Activated naive CD4-positive, alpha-beta T cell treated with anti-CD3 and anti-CD28 coated beads, Interleukin-2, amount 50 U/mL, for 24 hours (primary cell): ENCODE measurements around the gene MSI2.
A peak's percentile ranks its signal among the peaks of the same experiment; 100 is the strongest.

Experiments used
- H3K27ac Mint-ChIP-seq: one replicate; pipeline ENCODE4 v1.8.0; 2021; ENCODE audit warnings: mild to moderate bottlenecking, mixed read lengths
- H3K27me3 Mint-ChIP-seq: one replicate; pipeline ENCODE4 v1.8.0; 2021; ENCODE audit warnings: mixed read lengths
- H3K36me3 Mint-ChIP-seq: one replicate; pipeline ENCODE4 v1.8.0; 2021; ENCODE audit warnings: mixed read lengths
- H3K4me1 Mint-ChIP-seq: one replicate; pipeline ENCODE4 v1.8.0; 2021; ENCODE audit warnings: mixed read lengths
- H3K4me3 Mint-ChIP-seq: one replicate; pipeline ENCODE4 v1.8.0; 2021; ENCODE audit warnings: mild to moderate bottlenecking, mixed read lengths
- H3K9me3 Mint-ChIP-seq: one replicate; pipeline ENCODE4 v1.8.0; 2021; ENCODE audit warnings: mixed read lengths

Gene MSI2

GRCh38 chr17:57551321-57552079 is 295.2 kb downstream of the MSI2 start:
- Mint-ChIP-seq H3K36me3 (no peaks in the 10 kb centered on the region), H3K9me3 (no peaks in the 10 kb centered on the region), H3K27me3 (no peaks in the 10 kb centered on the region), H3K27ac (peak overlapping the region; percentile 4), H3K4me3 (no peak overlapping the region), H3K4me1 (peaks cover 51% of the 10 kb centered on the region)

- H3K9me3 Mint-ChIP-seq = no peaks in the 10 kb centered on the region
- H3K4me1 Mint-ChIP-seq = peaks cover 44% of the 10 kb centered on the region
- peaks cover 3% of the 10 kb centered on the region for H3K36me3 Mint-ChIP-seq
- H3K27ac Mint-ChIP-seq = peak overlapping the region; percentile 23
- H3K27me3 Mint-ChIP-seq = no peaks in the 10 kb centered on the region
- H3K4me3 Mint-ChIP-seq = no peak overlapping the region
Observed at GRCh38 chr17:57552114-57552624, 295.8 kb downstream of the MSI2 start.

GRCh38 chr17:57553526-57553925 is 297.2 kb downstream of the MSI2 start:
- H3K27ac Mint-ChIP-seq = no peak overlapping the region
- H3K4me3 Mint-ChIP-seq = no peak overlapping the region
- peaks cover 40% of the 10 kb centered on the region for H3K4me1 Mint-ChIP-seq

GRCh38 chr17:57553991-57554825 is 297.9 kb downstream of the MSI2 start:
- H3K4me1 Mint-ChIP-seq = peaks cover 40% of the 10 kb centered on the region
- no peaks in the 10 kb centered on the region for H3K9me3 Mint-ChIP-seq
- peaks cover 3% of the 10 kb centered on the region for H3K36me3 Mint-ChIP-seq
- no peak overlapping the region for H3K4me3 Mint-ChIP-seq
- H3K27ac Mint-ChIP-seq = no peak overlapping the region
- H3K27me3 Mint-ChIP-seq = no peaks in the 10 kb centered on the region

More at GRCh38 chr17:57553526-57553925, 297.2 kb downstream of the MSI2 start:
- H3K36me3 Mint-ChIP-seq = peaks cover 3% of the 10 kb centered on the region
- H3K27me3 Mint-ChIP-seq = no peaks in the 10 kb centered on the region
- H3K9me3 Mint-ChIP-seq = no peaks in the 10 kb centered on the region

- Mint-ChIP-seq H3K27me3 (no peaks in the 10 kb centered on the region), H3K4me1 (peaks cover 33% of the 10 kb centered on the region), H3K27ac (no peak overlapping the region), H3K36me3 (peaks cover 3% of the 10 kb centered on the region), H3K9me3 (no peaks in the 10 kb centered on the region), H3K4me3 (no peak overlapping the region)
Observed at GRCh38 chr17:57554826-57555635, 298.7 kb downstream of the MSI2 start.

- Mint-ChIP-seq H3K36me3 (peaks cover 3% of the 10 kb centered on the region), H3K27me3 (no peaks in the 10 kb centered on the region), H3K9me3 (no peaks in the 10 kb centered on the region), H3K4me1 (peaks cover 28% of the 10 kb centered on the region), H3K27ac (no peak overlapping the region), H3K4me3 (no peak overlapping the region)
Observed at GRCh38 chr17:57555636-57556175, 299.4 kb downstream of the MSI2 start.

DNA sequence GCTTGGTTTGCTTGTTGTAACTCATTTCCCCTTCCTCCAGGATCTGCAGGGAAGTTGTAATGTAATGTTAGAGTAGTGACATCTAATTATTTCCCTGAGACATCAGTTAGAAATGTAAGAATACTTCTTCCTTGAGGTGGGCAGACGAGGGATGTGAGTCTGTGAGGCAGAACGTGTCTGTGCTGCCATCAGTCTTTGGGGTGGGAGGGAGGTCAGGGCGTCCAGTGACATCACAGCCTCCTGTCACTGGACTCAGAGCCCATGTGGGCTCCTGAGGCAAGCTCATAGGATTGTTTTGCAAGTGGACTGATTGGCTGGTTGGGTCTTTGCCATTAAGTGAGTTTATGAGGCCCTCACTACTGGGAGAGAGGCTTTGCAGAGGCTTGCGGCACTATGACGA is 300.0 kb downstream of the MSI2 start:
- Mint-ChIP-seq H3K4me3 (no peak overlapping the region), H3K4me1 (peaks cover 22% of the 10 kb centered on the region), H3K36me3 (peaks cover 3% of the 10 kb centered on the region), H3K27ac (no peak overlapping the region), H3K27me3 (no peaks in the 10 kb centered on the region), H3K9me3 (no peaks in the 10 kb centered on the region)

DNA sequence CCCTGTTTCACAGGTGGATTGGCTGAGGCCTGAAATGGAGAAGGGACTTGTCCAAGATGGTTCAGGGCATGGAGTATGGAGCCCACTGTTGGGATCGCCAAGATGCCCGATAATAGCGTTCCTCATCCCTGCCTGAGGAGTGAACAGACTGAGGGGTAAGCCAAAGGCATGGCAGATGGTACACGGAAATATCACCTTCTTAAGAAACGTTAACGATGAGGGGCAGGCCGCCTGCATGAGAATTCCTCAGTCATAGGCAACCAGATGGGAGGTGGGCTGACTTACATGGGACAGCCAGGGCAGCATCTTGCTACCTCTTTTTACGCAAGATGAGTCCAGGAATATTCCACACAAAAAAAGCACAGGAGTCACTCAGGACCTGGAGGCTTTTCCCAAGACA is 300.7 kb downstream of the MSI2 start:
- Mint-ChIP-seq H3K9me3 (no peaks in the 10 kb centered on the region), H3K27ac (no peak overlapping the region), H3K36me3 (peaks cover 3% of the 10 kb centered on the region), H3K4me1 (peaks cover 15% of the 10 kb centered on the region), H3K27me3 (no peaks in the 10 kb centered on the region), H3K4me3 (no peak overlapping the region)

- Mint-ChIP-seq H3K4me3 (no peak overlapping the region), H3K27ac (no peak overlapping the region), H3K9me3 (no peaks in the 10 kb centered on the region), H3K27me3 (no peaks in the 10 kb centered on the region), H3K36me3 (peaks cover 3% of the 10 kb centered on the region), H3K4me1 (peaks cover 12% of the 10 kb centered on the region)
Observed at GRCh38 chr17:57557416-57557815, 301.1 kb downstream of the MSI2 start.

DNA sequence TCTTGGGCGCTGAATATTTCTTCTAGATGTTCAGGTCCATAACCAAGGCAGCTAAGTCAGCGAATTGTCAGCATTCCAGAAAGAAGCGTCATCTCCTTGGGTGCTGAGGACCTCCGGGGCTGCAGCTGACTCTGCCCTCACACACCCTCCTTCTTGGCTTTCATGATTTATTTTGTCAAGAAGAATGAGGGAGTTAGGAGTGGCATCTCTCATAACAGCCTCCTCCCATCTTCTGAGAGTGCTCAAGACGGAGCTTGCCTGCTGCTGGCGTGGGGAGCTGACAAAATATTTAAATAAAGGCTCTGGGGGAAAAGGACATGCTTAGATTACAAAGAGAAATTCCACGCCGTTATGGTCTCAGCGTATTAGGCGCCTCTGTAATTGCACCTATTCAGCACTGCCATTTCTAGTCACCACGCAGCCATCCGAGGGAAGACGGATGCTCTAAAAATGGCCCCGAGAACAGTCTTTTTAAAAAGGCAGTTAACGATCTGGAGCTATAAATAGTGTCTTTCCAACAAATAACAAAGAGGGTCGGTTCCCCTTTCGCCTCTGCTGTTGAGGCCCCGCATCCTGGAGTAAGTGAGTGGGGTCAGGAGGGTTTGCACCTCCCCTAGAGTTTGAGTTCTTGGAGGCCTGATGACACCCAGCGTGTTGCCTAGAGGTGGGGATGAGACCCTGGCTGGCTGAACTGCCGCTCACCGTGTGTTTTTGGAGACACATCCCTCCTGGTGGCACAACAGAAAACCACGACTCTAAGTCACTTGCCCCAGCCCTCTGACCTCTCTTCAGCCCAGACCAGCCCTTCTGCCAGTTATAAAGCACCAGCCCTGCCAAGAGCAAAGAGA is 301.7 kb downstream of the MSI2 start:
- Mint-ChIP-seq H3K4me3 (no peak overlapping the region), H3K27ac (no peak overlapping the region), H3K9me3 (no peaks in the 10 kb centered on the region), H3K36me3 (peaks cover 3% of the 10 kb centered on the region), H3K4me1 (peaks cover 10% of the 10 kb centered on the region), H3K27me3 (no peaks in the 10 kb centered on the region)

DNA sequence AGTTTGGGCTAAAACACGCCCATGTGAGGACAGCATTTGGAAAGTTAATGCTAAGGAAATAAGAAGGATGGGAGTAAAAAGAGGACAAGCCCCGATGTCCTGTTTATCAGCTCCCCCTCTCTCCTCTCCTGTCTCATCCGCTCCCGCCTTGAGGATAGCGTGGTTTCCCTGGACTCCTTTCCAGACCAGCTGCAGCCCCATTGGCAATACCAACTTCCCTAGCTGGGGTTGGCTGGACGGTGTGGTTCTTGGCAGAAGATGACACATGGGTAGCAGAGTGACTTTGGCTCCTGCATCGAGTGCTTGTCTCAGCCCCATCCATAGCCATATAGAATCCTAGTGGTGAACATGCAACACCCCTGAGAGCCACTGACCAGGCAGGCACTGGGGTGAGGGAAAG is 302.9 kb downstream of the MSI2 start:
- no peaks in the 10 kb centered on the region for H3K27me3 Mint-ChIP-seq
- no peaks in the 10 kb centered on the region for H3K9me3 Mint-ChIP-seq
- H3K27ac Mint-ChIP-seq = no peak overlapping the region
- peaks cover 3% of the 10 kb centered on the region for H3K36me3 Mint-ChIP-seq
- peaks cover 10% of the 10 kb centered on the region for H3K4me1 Mint-ChIP-seq
- no peak overlapping the region for H3K4me3 Mint-ChIP-seq

GRCh38 chr17:57559634-57560318 is 303.5 kb downstream of the MSI2 start:
- peaks cover 3% of the 10 kb centered on the region for H3K36me3 Mint-ChIP-seq
- no peaks in the 10 kb centered on the region for H3K9me3 Mint-ChIP-seq
- H3K4me1 Mint-ChIP-seq = peaks cover 10% of the 10 kb centered on the region
- no peak overlapping the region for H3K4me3 Mint-ChIP-seq
- H3K27me3 Mint-ChIP-seq = no peaks in the 10 kb centered on the region
- no peak overlapping the region for H3K27ac Mint-ChIP-seq

DNA sequence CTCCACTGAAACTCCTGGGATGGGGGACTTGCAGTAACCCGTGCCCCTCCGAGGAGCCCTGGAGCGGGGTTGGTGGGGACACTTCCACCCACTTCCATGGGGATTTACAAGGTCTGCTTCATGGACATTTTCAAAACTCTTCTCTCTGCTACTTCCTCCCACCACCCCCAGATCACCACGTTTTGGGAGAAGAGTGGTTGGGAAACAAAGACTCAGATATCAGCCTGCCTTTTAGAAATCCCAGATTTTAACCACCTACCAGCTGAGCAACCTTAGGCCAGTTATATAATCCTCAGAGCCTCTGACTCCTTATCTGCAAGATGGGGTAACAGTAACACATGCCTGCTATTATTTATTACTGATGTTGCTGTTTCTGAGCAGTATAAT is 304.0 kb downstream of the MSI2 start:
- Mint-ChIP-seq H3K27me3 (no peaks in the 10 kb centered on the region), H3K4me1 (peaks cover 4% of the 10 kb centered on the region)

More for the DNA sequence above, 304.0 kb downstream of the MSI2 start:
- no peaks in the 10 kb centered on the region for H3K9me3 Mint-ChIP-seq
- peaks cover 4% of the 10 kb centered on the region for H3K36me3 Mint-ChIP-seq
- no peak overlapping the region for H3K4me3 Mint-ChIP-seq
- H3K27ac Mint-ChIP-seq = no peak overlapping the region
